GM21786 (cell line): ENCODE measurements around the gene CACNA2D1.
"Not testable (repeated sequence)": the region's sequence is repeated elsewhere in the genome, so short reads cannot be mapped to it uniquely, and the experiment has no call there.

Experiments
- ATAC-seq: cut with Tn5 transposase; IDR thresholded peaks from one replicate; pipeline ENCODE4 v1.9.1; 2021; ENCODE audit not compliant: unreplicated experiment

CACNA2D1 gene

GRCh38 chr7:82434275-82435022 is 9.1 kb downstream of the CACNA2D1 start:
- ATAC-seq = no peak

- ATAC-seq = no peak
Measured at GRCh38 chr7:82433507-82433906, 10.1 kb downstream of the CACNA2D1 start.

GRCh38 chr7:82432743-82433142 is 10.8 kb downstream of the CACNA2D1 start:
- not testable (repeated sequence) for ATAC-seq

GRCh38 chr7:82430500-82431465 is 12.8 kb downstream of the CACNA2D1 start:
- no peak for ATAC-seq

- ATAC-seq = no peak
Measured at GRCh38 chr7:82429408-82429807, 14.2 kb downstream of the CACNA2D1 start.

- no peak for ATAC-seq
Measured at GRCh38 chr7:82428186-82428961, 15.2 kb downstream of the CACNA2D1 start.

GRCh38 chr7:82423446-82423845 is 20.1 kb downstream of the CACNA2D1 start:
- ATAC-seq = no peak

GRCh38 chr7:82419200-82419599 is 24.4 kb downstream of the CACNA2D1 start:
- ATAC-seq = no peak

GRCh38 chr7:82417898-82418297 is 25.7 kb downstream of the CACNA2D1 start:
- ATAC-seq = no peak

- no peak for ATAC-seq
Measured at GRCh38 chr7:82416402-82416801, 27.2 kb downstream of the CACNA2D1 start.

- no peak for ATAC-seq
Measured at GRCh38 chr7:82414389-82414788, 29.2 kb downstream of the CACNA2D1 start.

GRCh38 chr7:82413237-82413636 is 30.3 kb downstream of the CACNA2D1 start:
- no peak for ATAC-seq

- ATAC-seq = no peak
Measured at GRCh38 chr7:82411732-82412131, 31.8 kb downstream of the CACNA2D1 start.

- no peak for ATAC-seq
Measured at GRCh38 chr7:82410461-82410860, 33.1 kb downstream of the CACNA2D1 start.

GRCh38 chr7:82406937-82407336 is 36.6 kb downstream of the CACNA2D1 start:
- ATAC-seq = no peak

- no peak for ATAC-seq
Measured at GRCh38 chr7:82405301-82405700, 38.3 kb downstream of the CACNA2D1 start.

- no peak for ATAC-seq
Measured at GRCh38 chr7:82404652-82405051, 38.9 kb downstream of the CACNA2D1 start.

GRCh38 chr7:82404094-82404493 is 39.5 kb downstream of the CACNA2D1 start:
- ATAC-seq = no peak

GRCh38 chr7:82397879-82398524 is 45.6 kb downstream of the CACNA2D1 start:
- ATAC-seq = no peak

GRCh38 chr7:82396343-82396742 is 47.2 kb downstream of the CACNA2D1 start:
- ATAC-seq = no peak

GRCh38 chr7:82395147-82395546 is 48.4 kb downstream of the CACNA2D1 start:
- no peak for ATAC-seq
